ENCODE measurements around the gene ADRA2B.
"Not testable (repeated sequence)": the region's sequence is repeated elsewhere in the genome, so short reads cannot be mapped to it uniquely, and the experiment has no call there.

The ADRA2B gene

DNA sequence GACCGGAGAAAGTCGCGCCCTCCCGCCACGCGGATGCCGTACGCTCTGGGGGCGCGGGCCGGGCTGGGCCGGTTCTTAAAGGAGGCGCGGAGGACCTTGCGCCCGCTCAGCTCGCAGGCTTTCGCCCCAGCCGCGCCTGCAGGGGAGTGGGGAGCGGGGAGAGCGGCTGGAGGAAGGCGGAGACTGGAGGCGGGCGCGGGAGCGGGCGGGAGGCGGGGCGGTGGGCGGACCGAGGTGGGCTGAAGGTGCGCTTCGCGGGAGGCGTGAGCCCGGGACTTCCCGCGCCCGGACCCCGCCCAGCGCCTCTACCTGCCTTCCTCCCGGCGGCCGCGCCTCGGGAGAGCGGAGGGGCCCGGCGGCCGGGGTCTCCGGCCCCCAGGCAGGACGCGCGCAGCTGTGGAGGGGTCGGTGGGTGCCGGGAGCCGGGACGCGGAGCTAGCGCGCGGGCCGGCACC, at the start of gene ADRA2B:
Gene ADRA2B, minus strand, starts transcription at position 148 of the 455 bp plus-strand sequence. CDS start 422 bp downstream, outside the sequence.
- no peak for DNase-seq

DNA sequence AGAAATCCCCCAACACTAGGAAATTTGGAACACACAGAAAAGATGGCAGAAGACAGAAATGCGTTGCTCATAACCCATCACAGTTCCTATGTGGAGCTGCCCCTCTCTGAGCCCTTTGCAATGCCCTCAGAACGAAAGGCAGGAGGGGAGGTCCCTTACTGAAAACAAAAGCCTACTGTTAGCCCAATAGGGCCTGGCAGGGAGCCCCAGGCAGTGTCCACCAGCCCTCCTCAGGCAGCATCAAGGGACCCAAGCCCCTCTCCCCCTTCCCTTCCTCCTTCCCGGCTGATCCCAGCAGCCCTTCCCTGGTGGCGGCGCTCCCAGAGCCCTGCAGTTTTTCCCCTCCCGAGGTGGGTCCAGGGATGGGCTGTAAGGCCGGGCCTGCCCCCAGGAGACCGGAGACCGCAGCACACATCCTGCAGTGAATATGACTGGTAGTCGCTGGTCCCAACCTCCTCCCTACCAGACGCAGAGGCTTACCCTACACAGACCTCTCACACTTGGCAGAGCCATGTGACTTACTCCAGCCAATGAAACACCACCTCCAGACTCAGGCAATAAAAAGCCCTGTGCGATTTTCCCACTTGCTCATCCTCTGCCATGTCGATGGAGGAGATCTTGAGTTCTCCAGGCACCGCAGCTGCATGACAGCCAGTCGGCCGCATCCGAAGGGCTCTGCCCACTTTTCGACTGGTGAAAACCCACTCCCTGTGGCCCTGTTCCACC, 48.3 kb upstream of the ADRA2B start:
- no peak for DNase-seq

DNA sequence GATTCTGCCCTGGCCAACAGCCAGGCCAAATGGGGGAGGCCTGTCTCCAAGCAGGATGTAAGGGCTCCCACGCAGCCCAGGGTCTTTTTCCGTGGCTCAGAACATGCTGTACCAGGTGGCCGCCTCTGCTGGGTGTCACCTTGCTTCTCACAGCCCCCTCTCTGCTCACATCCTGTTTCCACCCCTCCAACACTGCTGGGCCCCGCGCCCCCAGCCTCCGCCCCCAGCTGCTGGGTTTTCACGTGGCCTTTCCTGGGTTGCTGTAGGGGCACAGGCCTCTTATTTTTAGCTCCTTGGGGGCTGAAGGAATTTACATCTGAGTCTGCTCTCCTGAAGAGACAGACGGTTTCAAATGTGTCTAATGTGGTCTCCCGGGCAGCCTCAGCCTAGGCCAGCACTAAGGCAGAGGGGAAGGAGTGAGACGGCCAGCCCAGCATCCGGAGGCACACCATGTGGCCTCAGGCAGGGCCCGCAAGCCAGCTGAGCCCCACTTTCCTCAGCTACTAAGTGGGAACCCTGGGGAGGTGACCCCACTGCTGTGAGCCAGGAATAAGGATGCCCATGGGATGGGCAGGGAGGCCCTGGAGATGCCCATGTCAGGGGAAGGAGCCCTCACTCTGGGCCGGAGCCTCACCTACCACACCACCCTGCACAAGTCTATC, 47.5 kb upstream of the ADRA2B start:
- no peak for DNase-seq

DNA sequence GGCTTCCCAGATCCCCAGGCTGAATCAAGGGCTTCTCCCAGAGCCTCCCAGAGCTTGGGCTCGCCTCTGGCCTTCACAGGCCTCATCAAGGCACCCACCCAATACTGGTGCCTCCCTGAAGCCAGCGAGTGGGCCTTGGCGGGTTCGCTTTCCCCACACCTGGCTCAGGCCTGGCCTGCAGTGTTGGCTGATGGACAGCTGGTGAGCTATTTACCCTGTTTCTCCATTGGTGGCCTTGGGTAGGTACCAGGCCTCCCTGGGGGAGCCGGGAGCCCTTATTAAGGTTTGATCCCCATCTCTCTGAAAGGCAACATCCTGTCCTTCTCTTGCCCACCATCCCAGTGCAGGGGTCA, 47.0 kb upstream of the ADRA2B start:
- no peak for DNase-seq

DNA sequence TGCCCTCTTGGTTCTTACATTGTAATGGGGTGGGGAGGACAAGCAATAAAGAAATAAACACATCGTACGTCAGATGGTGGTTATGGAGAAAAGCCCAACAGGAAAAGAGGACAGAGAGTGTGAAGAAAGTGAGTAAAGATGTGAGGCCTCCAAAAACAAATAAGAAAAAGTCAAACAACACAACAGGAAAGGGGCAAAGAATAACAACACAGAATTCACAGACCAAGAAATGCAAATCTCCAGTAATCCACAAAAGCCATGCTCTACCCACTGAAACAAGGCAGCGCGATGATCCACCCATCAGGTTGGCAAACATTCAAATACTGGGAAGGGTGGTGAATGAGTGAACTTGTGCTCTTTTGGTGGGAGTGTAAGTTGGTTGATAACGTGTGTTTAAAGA, 45.5 kb upstream of the ADRA2B start:
- no peak for DNase-seq

DNA sequence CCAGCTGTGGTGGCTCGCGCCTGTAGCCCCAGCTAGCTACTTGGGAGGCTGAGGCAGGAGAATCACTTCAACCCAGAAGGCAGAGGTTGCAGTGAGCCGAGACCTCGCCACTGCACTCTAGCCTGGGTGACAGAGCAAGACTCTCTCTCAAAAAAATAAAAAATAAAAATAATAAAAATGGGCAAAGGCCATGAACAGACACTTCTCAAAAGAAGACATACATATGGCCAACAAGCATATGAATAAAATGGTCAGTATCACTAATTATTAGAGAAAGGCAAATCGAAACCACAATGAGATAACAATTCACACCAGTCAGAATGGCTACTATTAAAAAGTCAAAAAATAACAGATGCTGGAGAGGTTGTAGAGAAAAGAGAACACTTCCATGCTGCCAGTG, 44.0 kb upstream of the ADRA2B start:
- DNase-seq: not testable (repeated sequence)

DNA sequence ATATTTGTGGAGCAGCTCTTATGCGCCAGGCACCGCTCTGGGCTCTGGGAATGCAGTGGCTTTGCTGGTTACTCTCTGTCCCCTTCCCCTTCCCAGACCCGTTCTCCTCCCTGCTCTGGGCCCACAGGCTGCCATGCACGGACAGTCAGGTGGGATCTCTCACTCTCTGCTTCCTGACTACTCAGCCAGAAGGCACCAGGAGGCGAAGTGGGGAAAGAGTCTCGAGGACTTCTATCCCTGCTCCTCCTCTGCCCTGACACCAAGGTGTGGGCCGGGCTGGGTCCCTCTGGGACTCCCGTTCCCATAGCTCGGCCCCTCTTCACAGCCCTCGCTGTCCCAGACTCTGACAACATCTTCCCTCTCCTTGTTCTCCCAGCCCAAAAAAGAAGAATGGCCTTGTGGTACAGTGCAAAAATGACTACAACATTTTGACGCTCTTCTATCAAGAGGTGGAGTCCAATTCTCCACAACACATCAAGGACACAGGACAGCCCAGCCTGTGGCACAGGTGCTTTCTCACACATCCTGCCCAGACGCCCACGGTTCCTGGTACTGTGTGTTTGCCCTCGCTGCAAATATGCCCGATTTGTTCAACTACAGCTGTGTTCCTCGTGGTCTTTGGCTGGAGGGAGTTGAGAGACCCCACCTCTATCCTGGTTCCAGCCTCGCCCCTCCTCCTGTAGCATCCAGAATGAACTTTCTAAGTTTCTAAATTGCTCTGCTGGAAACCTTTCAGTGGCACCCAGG, 42.9 kb upstream of the ADRA2B start:
- DNase-seq: no peak

DNA sequence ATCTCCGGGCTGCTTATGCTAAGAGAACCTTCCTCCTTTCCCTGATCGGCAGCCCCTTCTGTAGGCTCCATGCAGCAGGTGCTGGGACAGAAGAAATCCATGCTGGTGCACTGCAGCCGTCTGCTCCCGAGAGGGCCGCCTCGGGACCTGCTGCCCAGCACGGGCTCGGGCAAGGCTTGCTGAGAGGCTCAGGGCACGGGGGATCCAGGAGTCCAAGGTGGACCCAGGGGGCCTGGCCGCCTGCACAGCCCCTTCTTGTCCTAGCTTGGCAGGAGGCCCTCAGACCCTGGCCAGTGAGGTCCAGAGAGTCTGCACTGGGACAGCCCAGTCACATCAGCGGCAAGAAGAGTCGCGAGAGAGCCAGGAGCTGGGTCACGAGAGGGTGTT, 42.2 kb upstream of the ADRA2B start:
- DNase-seq: no peak

DNA sequence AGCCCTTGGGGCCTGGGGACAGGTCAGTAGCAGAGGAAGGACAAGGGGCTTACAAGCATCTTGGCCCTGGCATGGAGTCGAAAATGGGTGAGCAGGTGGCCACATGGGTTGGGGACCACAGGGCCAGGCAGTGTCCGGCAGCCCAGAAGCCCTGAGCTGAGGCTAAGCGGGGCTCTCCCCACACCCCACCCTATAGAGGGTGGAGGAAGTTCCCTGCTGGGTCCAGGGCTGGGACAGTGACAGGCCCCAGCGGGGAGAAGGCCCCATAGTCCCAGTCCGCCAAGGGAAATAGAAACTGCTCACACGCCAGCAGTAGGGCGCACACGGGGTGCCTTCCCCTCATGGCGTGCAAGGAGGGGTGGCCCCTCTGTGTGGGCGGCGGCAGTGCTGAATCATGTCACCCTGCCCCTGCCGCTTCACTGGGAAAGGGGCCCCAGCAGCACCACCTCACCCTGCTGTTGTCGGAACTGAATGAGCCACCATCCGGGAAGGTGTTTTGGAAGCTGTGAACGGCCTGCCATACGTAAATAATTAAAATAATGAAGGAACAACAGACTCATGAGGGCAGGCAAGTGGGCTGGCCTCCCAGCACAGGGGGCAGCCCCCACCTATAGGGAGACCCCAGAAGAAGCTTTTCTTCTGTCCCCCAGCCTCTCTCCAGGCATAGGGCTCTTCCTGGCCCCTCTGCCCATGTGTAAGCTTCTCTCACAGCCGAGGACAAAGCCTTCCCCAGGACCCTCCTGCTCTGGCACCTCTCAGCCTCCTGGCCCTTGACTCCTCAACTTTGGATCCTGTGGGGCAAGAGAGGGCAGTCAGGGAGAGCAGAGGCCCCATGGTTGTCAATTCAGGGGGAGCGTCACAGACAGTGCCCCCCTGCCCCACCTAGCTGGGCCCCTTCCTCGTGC, 41.5 kb upstream of the ADRA2B start:
- no peak for DNase-seq

DNA sequence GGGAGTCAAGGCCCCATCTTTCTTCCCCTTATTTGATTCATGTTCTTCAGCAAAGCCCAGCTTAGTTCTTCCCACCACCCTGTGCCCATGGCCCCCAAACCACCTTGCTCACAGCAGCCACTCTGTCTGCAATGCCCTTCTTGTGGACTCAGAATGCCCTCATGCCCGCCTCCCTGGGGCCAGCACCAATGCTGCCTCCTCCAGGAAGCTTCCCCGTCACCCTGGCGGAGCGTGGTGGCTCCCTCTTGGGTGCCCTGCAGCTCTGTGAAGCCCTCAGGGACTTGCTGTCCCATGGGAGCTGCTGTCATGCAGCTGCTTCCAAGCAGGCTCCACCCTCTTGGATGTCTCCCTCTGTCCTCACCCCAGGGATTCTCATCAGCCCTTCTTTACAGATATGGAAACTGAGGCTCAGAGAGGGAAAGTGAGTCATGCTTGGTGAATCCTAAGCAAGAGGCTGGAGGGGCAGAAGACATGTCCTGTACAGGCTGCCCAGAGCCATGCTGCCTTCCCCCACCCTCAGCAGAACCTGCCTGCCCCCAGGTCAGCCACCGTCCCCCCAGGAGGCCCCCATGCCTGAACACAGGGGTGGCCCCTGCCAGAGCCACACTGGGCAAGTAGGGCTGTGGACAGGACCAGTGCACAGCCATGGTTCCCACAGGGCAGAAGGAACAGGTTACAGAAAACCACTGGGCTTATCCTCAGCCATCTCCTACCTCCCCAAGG, 40.7 kb upstream of the ADRA2B start:
- DNase-seq: no peak

DNA sequence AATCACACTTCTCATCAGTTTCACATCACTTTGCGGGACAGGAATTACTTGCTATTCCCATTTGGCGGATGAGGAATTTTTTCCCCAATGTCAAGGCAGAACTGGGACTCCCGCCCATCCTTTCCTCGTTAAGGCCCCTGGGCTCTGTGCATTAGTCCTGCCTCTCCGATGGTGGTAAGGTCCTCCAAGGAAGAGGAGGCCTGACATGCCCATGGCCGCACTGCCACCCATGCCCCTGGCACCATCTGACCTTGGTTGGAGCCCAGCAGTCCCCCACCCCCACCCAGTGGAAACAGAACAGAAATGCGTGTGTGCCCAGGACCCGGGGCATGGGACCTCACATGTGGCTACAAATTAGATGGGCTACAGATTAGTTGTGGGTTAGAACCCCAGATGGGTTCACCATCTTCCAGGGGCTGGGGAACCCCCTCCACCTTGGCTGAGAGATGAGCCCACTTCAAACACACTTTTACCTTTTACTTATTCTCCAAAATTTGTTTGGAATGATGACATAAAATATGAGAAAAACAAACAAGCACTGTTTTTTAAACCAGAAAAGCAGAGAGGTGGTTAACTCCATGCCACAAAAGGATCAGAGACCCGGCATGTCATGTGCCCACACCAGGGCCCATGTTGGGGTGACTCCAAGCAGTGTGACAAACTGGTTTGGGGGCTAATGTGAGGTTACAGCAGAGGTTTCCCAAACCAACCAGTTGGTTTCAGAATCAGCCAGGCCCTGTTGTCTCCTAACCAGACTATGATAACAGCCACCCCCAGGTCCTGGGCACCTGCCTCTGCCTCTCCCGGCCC, 39.8 kb upstream of the ADRA2B start:
- DNase-seq: no peak

DNA sequence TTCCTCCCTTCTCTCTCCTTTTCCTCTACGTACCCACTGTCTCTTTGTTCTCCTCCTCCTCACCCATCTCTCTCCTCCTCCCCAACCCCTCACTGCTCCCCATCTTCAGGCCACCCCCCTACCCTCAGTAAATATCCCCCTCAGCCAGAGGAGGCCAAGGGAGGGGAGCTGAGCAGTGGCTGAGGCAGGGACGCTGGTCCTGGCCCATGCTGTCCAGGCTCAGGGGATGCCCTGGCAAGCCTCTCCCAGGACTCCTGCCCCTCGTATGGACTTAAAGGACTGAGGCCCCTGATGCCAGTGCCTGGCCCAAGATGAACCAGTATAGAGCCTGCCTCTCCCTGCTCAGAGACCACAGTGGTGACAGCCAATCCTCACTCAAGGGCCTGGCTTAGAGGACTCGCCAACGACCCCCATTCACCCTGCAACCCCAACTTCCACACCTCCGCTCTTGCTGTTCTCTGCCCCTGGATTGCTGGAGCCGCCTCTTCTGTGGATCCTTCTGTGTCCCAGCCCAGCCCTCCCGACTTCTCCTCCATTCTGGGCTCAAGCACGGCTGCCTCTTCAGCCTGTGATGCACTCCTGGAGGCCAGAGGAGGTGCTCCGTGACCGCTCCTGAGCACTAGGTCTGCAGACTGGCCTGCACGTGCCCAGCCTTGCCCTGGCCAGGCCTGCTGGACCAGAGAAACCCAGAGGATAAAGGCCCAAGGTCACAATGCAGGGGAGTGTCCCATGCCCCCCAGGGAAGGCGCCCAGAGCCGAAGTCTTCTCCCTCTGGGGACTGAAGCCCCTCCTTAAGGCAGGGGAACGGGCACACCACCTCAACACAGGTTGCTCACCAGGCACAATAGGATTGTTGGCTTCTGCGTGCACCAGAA, 38.4 kb upstream of the ADRA2B start:
- no peak for DNase-seq

DNA sequence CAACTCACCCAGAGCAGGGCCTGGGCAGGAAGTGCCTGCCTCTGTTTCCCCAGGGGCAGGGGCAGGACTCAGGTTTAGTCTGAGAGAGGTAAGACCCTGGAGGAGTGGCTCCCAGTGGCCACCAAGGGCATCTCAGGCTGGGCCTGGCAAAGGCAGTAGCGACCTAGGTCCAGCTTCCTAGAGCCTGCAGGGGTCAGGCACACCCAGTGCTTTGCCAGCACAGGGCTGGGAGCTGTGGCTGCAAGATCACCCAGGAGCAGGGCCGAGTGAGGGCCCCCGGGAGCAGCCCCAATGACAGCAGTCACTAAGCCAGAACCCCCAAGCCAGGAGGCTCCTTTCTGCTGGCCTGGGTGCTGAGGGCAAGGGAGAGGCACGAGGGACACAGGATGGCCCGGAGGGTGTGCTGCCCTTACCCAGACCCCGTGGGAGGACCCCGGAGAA, 37.6 kb upstream of the ADRA2B start:
- no peak for DNase-seq

DNA sequence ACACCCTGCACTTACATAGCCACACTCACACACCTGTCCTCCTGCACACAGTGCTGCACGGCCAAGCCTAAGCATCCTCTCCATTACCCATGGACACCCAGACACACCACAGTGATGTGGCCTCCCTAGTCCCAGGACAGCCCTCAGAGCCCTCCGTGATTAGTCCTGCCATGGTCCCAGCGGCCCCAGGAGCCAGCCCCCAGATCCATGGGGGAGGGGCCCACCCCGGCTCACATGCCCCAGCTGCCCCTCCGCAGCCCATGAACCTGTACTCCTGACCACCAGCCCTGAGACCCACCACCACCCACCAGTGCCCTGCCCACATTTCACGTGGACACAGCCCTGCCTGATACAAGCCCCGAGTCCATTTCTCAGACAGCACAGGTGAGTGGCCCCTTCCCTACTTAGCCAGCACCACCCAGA, 36.9 kb upstream of the ADRA2B start:
- DNase-seq: no peak

DNA sequence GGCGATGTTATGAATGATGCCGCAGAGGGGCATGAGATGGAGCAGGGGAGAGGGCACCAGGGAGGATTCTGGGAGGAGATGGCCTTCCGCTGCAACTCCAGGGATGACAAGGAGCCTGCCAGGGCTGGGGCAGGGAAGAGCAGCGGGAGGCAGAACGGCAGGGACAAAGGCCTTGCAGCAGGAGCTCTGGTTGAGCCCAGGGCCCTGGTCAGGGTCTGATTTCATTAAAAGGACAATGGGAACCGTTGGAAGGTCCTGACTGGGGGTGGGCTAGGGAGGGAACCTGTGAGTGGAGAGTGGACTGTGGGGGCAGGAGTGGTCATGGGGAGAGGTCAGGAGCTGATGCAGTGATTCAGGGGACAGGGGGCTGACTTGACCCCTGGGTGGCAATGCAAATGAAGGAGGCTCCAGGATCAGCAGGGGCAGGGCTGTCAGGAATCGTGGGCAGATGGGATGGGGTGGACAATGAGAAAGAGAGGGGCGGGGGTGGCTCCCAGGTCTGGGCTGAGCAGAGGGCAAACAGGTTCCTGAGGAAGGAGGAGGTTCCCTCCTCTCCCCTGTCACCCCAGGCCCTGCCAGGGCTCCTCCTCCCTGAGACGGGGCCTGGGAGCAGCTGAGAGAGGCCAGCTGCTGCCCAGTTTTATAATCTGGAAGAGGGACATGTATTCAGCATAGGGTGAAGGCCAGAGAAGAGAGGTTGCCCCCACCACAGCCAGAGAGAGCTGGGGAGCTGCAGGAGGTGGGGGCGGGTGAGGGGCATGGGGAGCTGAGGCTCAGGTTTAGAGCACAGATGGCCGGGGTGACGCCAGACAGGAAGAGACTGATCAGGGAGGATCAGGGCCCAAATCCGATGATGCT, 36.2 kb upstream of the ADRA2B start:
- no peak for DNase-seq

DNA sequence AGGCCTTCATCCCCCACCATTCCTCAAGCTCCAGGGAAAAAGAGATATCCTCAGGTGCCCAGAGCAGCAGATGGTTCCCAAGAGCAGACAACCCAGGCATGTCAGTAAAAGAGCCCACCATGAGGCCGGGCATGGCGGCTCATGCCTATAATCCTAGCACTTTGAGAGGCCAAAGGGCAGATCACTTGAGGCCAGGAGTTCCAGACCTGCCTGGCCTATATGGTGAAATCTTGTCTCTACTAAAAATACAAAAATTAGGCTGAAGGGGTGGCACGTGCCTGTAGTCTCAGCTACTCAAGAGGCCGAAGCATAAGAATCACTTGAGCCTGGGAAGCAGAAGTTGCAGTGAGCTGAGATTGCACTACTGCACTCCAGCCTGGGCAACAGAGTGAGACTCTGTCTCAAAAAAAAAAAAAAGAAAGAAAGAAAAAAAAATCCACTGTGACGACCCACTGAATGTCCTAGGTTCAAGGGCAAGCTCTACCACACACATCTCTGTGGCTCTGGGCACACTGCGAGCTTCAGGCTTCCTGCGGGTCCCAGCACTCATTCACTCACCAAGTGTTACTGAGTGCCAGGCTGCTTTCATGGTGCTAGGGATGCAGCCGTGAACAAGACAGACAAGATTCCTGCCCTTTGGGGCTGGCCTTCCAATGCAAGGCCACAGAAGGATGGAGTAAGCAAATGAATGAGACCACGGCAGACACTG, 35.4 kb upstream of the ADRA2B start:
- DNase-seq: no peak

DNA sequence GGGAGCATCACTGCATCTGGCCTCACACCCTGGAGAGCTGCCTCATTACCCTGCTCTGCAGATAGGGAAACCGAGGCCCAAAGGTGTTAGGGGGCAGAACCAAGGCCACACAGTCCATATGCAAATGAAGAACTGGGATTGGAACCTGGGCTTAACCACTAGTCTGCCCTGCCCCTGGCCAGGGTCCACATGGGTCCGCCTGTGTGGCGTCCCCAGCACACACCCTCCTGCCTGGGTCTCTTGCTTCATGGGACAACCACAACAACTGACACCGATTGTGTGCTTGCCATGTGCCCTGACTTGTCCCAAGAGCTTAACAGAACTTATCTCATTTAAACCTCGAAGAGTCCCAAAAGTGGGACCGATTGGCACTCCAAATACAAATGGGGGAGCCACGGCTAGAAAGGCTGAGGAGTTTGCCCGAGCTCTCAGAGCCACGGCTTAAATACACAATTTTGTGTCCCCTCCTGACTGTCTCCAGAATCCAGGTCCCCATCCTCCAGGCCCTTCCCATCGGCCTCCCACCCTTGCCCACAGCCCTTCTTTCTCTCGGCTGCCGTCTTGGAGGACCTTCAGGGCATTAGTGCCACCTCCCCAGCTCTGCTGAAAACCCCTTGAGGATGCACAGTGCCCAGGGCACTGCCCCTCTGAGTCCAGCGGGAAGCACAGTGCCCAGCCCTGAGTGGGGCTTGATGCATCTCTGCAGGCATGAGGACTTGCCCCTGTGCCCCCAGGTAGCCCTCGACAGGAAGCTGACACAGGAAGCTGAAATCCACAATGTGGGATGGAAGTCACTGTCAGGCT, 34.6 kb upstream of the ADRA2B start:
- DNase-seq: no peak

Data from NCI-H187 (cell line).